GM18520 (cell line): Measurements from ENCODE around the gene DACH1.
A peak's percentile ranks its signal among the peaks of the same experiment; 100 is the strongest.
"Not testable (repeated sequence)": the region's sequence is repeated elsewhere in the genome, so short reads cannot be mapped to it uniquely, and the experiment has no call there.

Source experiments
- ATAC-seq: cut with Tn5 transposase; IDR thresholded peaks from one replicate; pipeline ENCODE4 v1.9.1; 2021; ENCODE audit not compliant: unreplicated experiment

DACH1 gene

DNA sequence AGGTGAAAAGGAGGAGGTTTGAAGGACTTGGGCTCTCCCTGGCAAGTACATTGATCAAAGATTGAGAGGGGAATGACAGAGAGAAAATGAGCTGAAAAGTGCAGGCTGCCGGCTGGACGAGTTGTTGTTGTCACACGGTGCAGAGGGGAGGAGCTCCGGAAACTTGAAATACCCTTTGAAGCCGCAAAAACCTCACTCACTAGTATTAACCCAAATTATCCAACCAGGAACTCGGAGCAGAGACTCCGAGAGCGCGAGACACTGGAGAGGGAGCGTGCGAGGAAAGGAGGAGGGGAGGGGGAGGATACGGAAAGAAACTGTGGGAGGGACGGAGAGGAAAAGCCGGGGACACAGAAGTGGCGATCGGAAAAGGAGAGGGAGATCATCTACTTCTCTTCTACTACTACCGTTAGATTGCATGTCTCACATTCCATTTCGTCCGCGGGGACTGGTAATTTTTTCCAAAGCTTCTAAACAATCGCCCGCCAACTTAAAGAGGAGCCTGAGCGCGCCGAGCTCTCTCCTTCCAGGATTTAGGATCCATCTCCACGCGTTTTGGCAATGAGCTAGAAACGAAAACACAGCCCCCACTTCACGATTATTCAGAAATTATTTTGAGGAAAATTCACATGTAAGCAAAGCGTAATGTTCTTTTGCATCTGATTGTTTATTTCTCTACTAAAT is at the start of gene DACH1:
Gene DACH1 (minus strand): TSS at position 74 of the 684 bp plus-strand sequence.
- no peak for ATAC-seq

GRCh38 chr13:71913717-71914116 is 46.7 kb upstream of the DACH1 start:
- no peak for ATAC-seq

GRCh38 chr13:71912524-71912923 is 45.5 kb upstream of the DACH1 start:
- no peak for ATAC-seq

GRCh38 chr13:71906448-71906847 is 39.4 kb upstream of the DACH1 start:
- ATAC-seq: no peak

DNA sequence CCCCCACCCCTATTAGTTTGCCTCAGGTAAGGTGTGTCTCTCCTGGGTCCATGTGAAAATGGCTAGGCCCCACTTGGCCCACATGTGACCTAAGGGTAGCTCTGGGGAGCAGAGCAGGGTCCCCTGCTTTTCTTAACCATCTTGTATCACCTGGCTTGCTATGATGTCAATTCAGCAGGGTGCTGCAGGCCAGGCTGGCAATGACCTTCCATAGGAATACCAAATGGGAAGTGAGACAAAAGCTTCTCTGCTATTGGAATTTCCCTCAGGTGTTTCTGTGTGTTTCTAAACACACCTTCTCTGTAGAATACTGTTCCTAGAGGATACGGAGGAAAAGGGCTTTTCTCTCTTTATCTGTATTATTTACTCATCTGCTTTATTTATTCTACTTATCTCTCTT is 35.7 kb upstream of the DACH1 start:
- no peak for ATAC-seq

DNA sequence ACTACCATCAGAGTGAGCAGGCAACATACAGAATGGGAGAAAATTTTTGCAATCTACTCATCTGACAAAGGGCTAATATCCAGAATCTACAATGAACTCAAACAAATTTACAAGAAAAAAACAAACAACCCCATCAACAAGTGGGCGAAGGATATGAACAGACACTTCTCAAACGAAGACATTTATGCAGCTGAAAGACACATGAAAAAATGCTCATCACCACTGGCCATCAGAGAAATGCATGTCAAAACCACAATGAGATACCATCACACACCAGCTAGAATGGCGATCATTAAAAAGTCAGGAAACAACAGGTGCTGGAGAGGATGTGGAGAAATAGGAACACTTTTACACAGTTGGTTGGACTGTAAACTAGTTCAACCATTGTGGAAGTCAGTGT is 26.5 kb upstream of the DACH1 start:
- not testable (repeated sequence) for ATAC-seq

DNA sequence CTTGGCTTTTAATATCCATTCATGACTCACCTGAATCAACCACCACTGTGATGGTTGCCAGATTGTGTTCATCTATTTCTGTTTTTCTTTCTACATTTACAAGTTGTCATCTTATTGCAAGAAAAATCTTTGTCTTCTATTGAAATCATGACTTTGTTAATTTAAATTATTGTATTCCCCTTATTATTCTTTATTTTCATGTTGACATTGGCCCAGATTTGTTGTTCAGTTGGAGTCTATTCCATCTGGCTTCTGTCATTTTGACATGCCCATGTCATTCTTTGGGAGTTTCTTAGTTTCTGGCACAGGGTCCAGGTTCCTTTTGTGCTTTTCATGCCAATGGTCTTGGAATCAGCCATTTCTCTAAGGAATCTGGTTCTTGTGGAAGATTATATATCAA is 19.9 kb upstream of the DACH1 start:
- no peak for ATAC-seq

GRCh38 chr13:71882120-71882519 is 15.1 kb upstream of the DACH1 start:
- no peak for ATAC-seq

DNA sequence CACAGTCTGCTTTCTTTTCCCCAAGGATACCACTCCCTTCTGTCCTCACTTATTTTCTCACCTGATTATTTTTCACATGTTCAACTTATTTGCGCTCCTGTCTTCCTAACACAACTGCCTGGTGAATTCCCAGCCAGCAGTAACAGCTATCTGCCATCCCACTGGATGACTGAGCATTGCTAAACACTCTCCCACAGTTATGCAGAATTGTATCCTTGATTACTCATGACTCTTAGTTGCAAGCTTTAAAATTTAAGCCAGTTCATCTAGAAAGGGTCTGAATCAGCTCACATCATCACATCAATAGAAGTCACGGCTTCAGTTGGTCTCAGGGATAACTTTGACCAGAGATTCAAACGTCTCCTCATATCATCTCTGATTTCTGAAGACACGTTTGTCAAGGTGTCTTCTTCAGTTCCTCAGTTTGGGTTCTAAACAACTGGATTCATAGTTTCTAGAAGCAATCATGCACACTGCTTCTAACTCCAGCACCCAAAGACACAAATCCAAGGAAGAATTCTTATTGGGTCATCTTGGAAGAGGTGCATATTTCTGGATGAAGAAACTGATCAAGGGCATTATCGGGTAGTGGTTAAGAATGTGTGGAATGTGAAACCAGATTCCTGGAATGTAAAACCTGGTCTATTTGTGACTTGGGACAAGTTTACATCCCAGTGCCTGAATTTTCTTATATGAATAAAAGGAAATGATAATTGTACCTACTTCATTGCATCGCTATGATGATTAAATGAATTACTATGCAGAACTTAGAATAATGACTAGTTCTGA is 13.9 kb upstream of the DACH1 start:
- ATAC-seq: no peak

- no peak for ATAC-seq
Observed at GRCh38 chr13:71879808-71880344, 12.9 kb upstream of the DACH1 start.

- peak; percentile 92 for ATAC-seq
Observed at GRCh38 chr13:71879129-71879535, 12.1 kb upstream of the DACH1 start.

- no peak for ATAC-seq
Observed at GRCh38 chr13:71877256-71877653, 10.3 kb upstream of the DACH1 start.

- ATAC-seq: no peak
Observed at GRCh38 chr13:71876648-71877255, 9.7 kb upstream of the DACH1 start.

GRCh38 chr13:71875823-71876222 is 8.8 kb upstream of the DACH1 start:
- ATAC-seq: no peak

DNA sequence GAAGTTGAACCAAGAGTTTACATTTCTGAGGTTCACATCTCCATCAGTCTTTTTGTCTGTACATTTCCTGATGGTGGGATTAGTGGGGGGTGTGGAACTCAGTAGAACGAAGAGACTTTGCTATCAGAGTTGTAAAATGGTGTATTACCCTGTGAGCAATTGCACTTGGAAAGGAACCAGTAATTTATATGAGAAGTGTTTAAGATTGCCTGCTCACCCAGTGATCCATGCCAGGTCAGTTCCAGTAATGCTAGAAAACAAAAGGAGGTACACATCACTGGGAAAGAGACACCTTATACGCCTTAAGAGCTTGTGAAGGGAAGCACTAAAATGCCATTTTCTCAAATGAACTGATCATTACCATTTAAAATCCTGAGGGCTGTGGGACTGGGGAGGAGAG is 7.5 kb upstream of the DACH1 start:
- ATAC-seq: no peak

GRCh38 chr13:71873418-71874247 is 6.6 kb upstream of the DACH1 start:
- ATAC-seq: no peak

DNA sequence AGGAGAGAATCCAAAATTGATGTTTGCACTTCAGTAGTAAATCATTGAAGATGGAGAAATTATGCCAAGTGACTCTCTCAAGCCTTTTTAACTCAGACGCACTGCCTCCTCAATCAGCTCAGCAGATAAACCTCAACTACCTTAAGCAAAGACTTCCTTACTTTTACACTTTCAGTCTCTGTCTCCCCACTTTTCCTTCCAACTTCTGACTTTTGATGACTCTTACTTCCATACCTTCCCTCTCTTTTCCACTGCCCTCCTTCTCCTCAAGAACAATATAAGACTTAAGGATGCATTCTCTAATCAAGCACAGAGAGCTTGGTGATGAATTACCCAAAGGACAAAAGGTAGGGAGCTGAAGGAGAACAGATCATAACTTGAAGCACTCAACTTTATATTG is 4.8 kb upstream of the DACH1 start:
- no peak for ATAC-seq

DNA sequence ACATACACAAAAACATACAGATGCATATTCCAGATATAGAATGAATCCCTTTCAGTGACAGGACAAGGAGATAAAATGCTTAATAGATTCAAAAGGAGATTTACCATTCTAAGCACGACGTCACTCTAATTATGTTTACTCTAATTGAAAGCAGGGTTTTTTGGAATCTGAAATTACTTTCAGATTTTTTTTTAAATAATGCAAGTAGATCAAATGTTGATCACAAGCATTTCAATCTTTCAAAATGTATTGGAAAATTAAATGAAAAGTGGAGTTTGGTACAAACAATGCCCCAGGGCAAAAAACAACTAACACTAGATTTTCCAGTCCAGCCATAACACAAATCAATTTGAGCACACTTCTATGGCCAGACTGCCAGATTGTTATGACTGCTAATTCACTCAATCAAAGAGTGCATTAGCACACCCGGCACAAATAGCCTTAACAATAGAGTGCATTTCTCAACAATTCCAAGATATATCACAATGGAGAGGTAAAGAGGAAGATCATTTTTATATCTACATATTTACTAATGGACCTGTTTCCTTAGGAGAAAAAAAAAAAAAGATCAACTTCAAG is 4.3 kb upstream of the DACH1 start:
- no peak for ATAC-seq

DNA sequence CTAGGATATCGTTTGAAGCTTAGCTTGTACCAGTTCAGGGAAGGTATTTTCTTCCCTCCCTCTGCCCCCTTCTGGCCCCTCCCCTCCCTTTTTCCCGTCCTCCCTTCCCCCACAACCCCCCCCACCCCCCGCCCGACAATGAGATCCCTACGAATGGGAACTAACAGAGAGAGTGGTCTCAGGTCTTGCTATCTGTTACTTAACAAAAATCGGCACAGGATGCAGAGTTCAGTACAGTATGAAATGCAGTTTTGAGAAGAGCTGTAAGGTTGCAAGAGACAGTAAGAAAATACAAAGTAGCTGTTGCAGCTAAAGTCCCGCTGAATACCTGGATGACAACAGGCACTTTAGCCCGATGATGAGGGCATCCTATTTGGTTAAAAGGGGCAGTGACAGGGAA is 3.1 kb upstream of the DACH1 start:
- no peak for ATAC-seq

GRCh38 chr13:71869274-71869673 is 2.3 kb upstream of the DACH1 start:
- no peak for ATAC-seq
